ENCODE measurements around the gene TLR2. TPM values are rescaled to one million over a fixed set of nuclear protein-coding genes. Genes with fewer than 3 reads are reported as not detected.

TLR2 gene
- total RNA-seq, 1 experiment from 2014 or later = 0.23 TPM

DNA sequence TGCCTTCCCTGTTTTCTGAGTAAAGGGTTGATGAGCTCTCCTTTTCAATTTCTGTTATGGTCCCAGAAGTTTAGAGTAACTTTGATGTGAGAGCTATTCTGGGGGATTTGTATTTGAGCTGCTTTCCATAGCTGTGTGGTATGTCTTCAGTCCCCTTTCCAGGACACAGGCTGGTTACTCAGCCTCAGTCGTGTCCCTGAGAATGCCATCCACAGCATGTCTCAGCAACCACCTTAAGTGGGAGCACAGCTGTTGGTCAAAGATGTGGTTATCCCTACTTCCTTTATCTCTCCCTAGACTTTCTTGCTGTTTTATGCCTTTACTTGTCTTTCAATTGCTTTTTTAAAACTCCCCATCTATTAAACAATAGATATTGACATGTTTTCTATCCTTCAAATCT is 38.0 kb downstream of the TLR2 start:
- BruUV-seq (replicated peaks) = no TSS peak
- no peaks in the 10 kb centered on the region for H3K9me3 Mint-ChIP-seq (ENCODE audit: unreplicated experiment)
- H3K27me3 Mint-ChIP-seq (ENCODE audit: insufficient read depth, unreplicated experiment) = no peaks in the 10 kb centered on the region
- no peak overlapping the region for H3K27ac Mint-ChIP-seq (ENCODE audit: low read depth, unreplicated experiment)
- no peak overlapping the region for H3K4me3 Mint-ChIP-seq (ENCODE audit: unreplicated experiment)
- no peaks in the 10 kb centered on the region for H3K4me1 Mint-ChIP-seq (ENCODE audit: insufficient read depth, unreplicated experiment)
- TF ChIP-seq, protein P1, sequence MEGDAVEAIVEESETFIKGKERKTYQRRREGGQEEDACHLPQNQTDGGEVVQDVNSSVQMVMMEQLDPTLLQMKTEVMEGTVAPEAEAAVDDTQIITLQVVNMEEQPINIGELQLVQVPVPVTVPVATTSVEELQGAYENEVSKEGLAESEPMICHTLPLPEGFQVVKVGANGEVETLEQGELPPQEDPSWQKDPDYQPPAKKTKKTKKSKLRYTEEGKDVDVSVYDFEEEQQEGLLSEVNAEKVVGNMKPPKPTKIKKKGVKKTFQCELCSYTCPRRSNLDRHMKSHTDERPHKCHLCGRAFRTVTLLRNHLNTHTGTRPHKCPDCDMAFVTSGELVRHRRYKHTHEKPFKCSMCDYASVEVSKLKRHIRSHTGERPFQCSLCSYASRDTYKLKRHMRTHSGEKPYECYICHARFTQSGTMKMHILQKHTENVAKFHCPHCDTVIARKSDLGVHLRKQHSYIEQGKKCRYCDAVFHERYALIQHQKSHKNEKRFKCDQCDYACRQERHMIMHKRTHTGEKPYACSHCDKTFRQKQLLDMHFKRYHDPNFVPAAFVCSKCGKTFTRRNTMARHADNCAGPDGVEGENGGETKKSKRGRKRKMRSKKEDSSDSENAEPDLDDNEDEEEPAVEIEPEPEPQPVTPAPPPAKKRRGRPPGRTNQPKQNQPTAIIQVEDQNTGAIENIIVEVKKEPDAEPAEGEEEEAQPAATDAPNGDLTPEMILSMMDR (IDR thresholded peaks at IDR 0.05; ENCODE audit: unreplicated experiment) = no peak
- no peaks in the 10 kb centered on the region for H3K36me3 Mint-ChIP-seq (ENCODE audit: insufficient read depth, unreplicated experiment)
- ChIA-PET POLR2A (no interaction called here), CTCF (interaction anchor here (0.7 to 1.8 kb wide), 2 partner anchors 28 to 378 kb away, joined by 3 to 5 read pairs; no protein-coding TSS in a partner anchor)
- no peak for DNase-seq (ENCODE audit: unreplicated experiment)
- intact Hi-C loops (cut with micrococcal nuclease) = no loop called here

DNA sequence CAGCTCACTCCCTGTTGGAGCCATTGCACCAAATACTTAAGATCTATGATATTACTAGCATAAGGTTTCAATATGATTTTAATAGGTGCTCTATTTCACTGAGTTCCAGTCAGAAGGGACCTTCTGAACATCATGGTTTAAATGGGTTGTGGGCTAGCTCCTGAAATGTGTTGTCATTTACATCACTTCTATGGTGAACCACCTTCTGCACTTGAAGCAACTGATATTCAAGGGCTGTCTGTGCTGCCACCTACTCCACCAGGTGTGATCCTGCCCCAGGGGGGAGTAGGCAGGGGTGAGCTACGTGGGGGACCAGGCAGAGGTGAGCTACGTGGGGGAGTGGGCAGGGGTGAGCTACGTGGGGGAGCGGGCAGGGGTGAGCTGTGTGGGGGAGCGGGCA is 40.5 kb downstream of the TLR2 start:
- DNase-seq (ENCODE audit: unreplicated experiment) = no peak
- H3K4me3 Mint-ChIP-seq (ENCODE audit: unreplicated experiment) = no peak overlapping the region
- no peaks in the 10 kb centered on the region for H3K27me3 Mint-ChIP-seq (ENCODE audit: insufficient read depth, unreplicated experiment)
- no peaks in the 10 kb centered on the region for H3K9me3 Mint-ChIP-seq (ENCODE audit: unreplicated experiment)
- no peak overlapping the region for H3K27ac Mint-ChIP-seq (ENCODE audit: low read depth, unreplicated experiment)
- intact Hi-C loops (cut with micrococcal nuclease) = no loop called here
- no TSS peak for BruUV-seq (replicated peaks)
- CTCF ChIA-PET = interaction anchor here (0.6 to 1.5 kb wide), 3 partner anchors 15 to 800 kb away, joined by 3 read pairs; no protein-coding TSS in a partner anchor
- H3K4me1 Mint-ChIP-seq (ENCODE audit: insufficient read depth, unreplicated experiment) = no peaks in the 10 kb centered on the region
- TF ChIP-seq, protein P1 (IDR thresholded peaks at IDR 0.05; ENCODE audit: unreplicated experiment) = no peak
- H3K36me3 Mint-ChIP-seq (ENCODE audit: insufficient read depth, unreplicated experiment) = no peaks in the 10 kb centered on the region
- POLR2A ChIA-PET = no interaction called here

DNA sequence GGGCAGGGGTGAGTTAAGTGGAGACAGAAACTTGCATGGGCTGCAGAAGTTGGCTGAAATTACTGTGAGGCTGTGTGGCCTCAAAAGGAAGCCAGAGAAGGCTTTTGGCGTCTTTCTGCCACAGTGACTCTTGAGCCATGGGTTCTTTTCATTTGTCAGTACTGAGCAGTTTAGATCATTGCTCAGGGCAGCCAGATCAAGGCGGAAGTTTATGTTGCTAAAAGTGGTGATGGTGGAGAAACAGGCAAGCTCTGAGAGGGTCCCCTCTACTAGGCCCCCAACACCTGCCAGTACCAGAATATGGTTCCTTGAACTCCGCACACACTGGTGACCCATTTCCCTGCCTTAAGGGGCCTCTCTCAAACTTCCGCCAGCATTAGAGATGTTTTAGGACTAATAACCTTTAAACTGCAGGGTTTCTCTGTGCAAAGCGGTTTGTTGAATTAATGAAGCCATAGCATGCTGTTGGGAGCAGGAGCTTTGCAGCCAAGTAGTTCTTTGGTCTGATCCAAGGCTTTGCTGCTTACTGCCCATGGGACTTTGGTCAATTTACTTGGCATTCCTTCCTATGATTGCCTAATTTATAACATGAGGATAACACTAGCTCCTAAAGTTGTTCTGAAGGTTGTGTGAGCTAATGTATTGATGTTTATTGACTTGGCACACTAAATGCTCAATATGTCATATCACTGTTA is 41.2 kb downstream of the TLR2 start:
- CTCF ChIA-PET = interaction anchor here (0.6 to 1.5 kb wide), 2 partner anchors 91 to 800 kb away, joined by 3 read pairs; no protein-coding TSS in a partner anchor
- no peaks in the 10 kb centered on the region for H3K9me3 Mint-ChIP-seq (ENCODE audit: unreplicated experiment)

DNA sequence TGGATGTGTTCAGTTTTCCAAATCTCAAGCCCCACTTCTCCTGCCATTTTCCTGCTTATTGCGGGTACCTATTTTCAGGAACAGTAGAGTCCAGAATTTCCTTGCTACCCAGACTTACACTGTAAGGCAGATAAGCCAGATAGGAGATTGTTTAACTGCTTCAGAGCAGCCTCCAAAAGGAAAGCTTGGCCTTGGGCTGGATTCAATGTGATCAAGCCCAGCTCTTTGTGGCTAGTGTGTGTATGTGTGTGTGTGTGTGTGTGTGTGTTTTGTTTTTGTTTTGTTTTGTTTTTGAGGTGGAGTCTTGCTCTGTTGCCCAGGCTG is 41.7 kb downstream of the TLR2 start:
- TF ChIP-seq, protein P1 (IDR thresholded peaks at IDR 0.05; ENCODE audit: unreplicated experiment) = no peak
- ChIA-PET CTCF (interaction anchor here (0.6 to 1.5 kb wide), 3 partner anchors 25 to 91 kb away, joined by 3 to 5 read pairs (median 3); no protein-coding TSS in a partner anchor), POLR2A (no interaction called here)
- intact Hi-C loops (cut with micrococcal nuclease) = no loop called here
- Mint-ChIP-seq H3K9me3 (ENCODE audit: unreplicated experiment) (no peaks in the 10 kb centered on the region), H3K4me1 (ENCODE audit: insufficient read depth, unreplicated experiment) (no peaks in the 10 kb centered on the region), H3K4me3 (ENCODE audit: unreplicated experiment) (no peak overlapping the region), H3K27me3 (ENCODE audit: insufficient read depth, unreplicated experiment) (no peaks in the 10 kb centered on the region), H3K36me3 (ENCODE audit: insufficient read depth, unreplicated experiment) (no peaks in the 10 kb centered on the region), H3K27ac (ENCODE audit: low read depth, unreplicated experiment) (no peak overlapping the region)
- BruUV-seq (replicated peaks) = no TSS peak
- no peak for DNase-seq (ENCODE audit: unreplicated experiment)

More for the DNA sequence above, 41.2 kb downstream of the TLR2 start:
- H3K36me3 Mint-ChIP-seq (ENCODE audit: insufficient read depth, unreplicated experiment) = no peaks in the 10 kb centered on the region
- BruUV-seq (replicated peaks) = no TSS peak
- H3K4me3 Mint-ChIP-seq (ENCODE audit: unreplicated experiment) = no peak overlapping the region
- H3K27me3 Mint-ChIP-seq (ENCODE audit: insufficient read depth, unreplicated experiment) = no peaks in the 10 kb centered on the region
- H3K27ac Mint-ChIP-seq (ENCODE audit: low read depth, unreplicated experiment) = no peak overlapping the region
- no peaks in the 10 kb centered on the region for H3K4me1 Mint-ChIP-seq (ENCODE audit: insufficient read depth, unreplicated experiment)
- POLR2A ChIA-PET = no interaction called here
- intact Hi-C loops (cut with micrococcal nuclease) = no loop called here
- TF ChIP-seq, protein P1 (IDR thresholded peaks at IDR 0.05; ENCODE audit: unreplicated experiment) = no peak
- DNase-seq (ENCODE audit: unreplicated experiment) = no peak
